Right cardiac atrium (tissue), 5 donors: ENCODE measurements around the gene FBXL17. TPM values are rescaled to one million over a fixed set of nuclear protein-coding genes. Genes with fewer than 3 reads are reported as not detected.
A peak's percentile ranks its signal among the peaks of the same experiment; 100 is the strongest.
"Not testable (repeated sequence)": the region's sequence is repeated elsewhere in the genome, so short reads cannot be mapped to it uniquely, and the experiment has no call there.

Experiments
- ATAC-seq, 2 donors: fragments of 200-7000 bp; cut with Tn5 transposase; one replicate each; pipeline versions ENCODE4 v1.8.0 to v1.9.1; 2020; ENCODE audit warnings: moderate library complexity in 2 of 2, mild to moderate bottlenecking in 1 of 2
- DNase-seq, 3 donors: peaks; one replicate each; pipeline ENCODE4 v3.0.0-alpha.2; 2020
- H3K27ac ChIP-seq: one replicate; pipeline ENCODE4 v1.5.1; 2013; ENCODE audit warnings: mild to moderate bottlenecking, low read length, control low read depth, moderate library complexity
- H3K27me3 ChIP-seq: one replicate; pipeline ENCODE4 v1.6.1; 2013; ENCODE audit not compliant: control insufficient read depth, insufficient read depth
- H3K4me1 ChIP-seq: one replicate; pipeline ENCODE4 v1.6.1; 2013; ENCODE audit warnings: low read length; ENCODE audit not compliant: control insufficient read depth, insufficient read depth
- H3K4me3 ChIP-seq: one replicate; pipeline ENCODE4 v1.5.1; 2013; ENCODE audit warnings: low read length, control low read depth
- H3K9me3 ChIP-seq: one replicate; pipeline ENCODE4 v1.6.1; 2013; ENCODE audit warnings: low read length; ENCODE audit not compliant: control insufficient read depth
- WGBS: extraction: QIAGEN DNeasy Blood & Tissue Kit; methylation state at CpG from one replicate; pipeline ENCODE4 v1.1.7; 2013; 5-methylcytosine and 5-hydroxymethylcytosine counted together
- intact Hi-C, 4 donors: fragments of 100-400 bp; cut with DNase I; formaldehyde crosslinking; loops; one replicate each; pipeline versions ENCODE4 v1.11.0 to v1.14.0; 2022 to 2023
- polyA plus RNA-seq: library from polyadenylated mRNA; stranded (reverse); fragments of 200-250 nt; gene quantifications from one replicate; pipeline ENCODE4 v1.2.3, GENCODE V29; 2013
- total RNA-seq, 4 donors: library from RNA; stranded (reverse); fragmentation: NEBNext Ultra II Directional; extraction: Animal tissue kit (Norgen Biotek cat#: 25700); gene quantifications; one replicate each; pipeline ENCODE4 v1.2.1, GENCODE V29; 2021
- donor health status: healthy with polysubstance abuse.
- donor health status: DM: no; HTN: yes; CAD: no.
- donor health status: DM: no; HTN: no; CAD: no.
- donor health status: DM: no; HTN: yes; CAD: no; lungs with severe emphysema.
- donor health status: DM: yes; HTN: yes; CAD: no.

Gene FBXL17
- total and polyA plus RNA-seq, 5 donors = 13.4 to 37.3 (median 34.1) TPM

- Histone ChIP-seq H3K27me3 (no peaks in the 10 kb centered on the region), H3K27ac (no peak overlapping the region), H3K4me3 (no peak overlapping the region), H3K4me1 (no peaks in the 10 kb centered on the region), H3K9me3 (no peaks in the 10 kb centered on the region)
- ATAC-seq = no peak
- intact Hi-C loops = no loop called here
- DNase-seq = no peak
- 77% methylated on average over 6 of the region's 6 CpGs for WGBS
Observed at GRCh38 chr5:108398964-108399363, 17.1 kb upstream of the FBXL17 start.

- H3K27ac ChIP-seq, H3K4me1 ChIP-seq, intact Hi-C loops, ATAC-seq, DNase-seq, H3K4me3 ChIP-seq, H3K27me3 ChIP-seq, H3K9me3 ChIP-seq: not testable (repeated sequence)
- 84% methylated on average over 5 of the region's 5 CpGs for WGBS
Observed at GRCh38 chr5:108396837-108397236, 14.9 kb upstream of the FBXL17 start.

- no peak for DNase-seq
- Histone ChIP-seq H3K4me1 (no peaks in the 10 kb centered on the region), H3K9me3 (no peaks in the 10 kb centered on the region), H3K27me3 (no peaks in the 10 kb centered on the region), H3K27ac (no peak overlapping the region), H3K4me3 (no peak overlapping the region)
- 46% methylated on average over 3 of the region's 3 CpGs for WGBS
- ATAC-seq = no peak
- intact Hi-C loops = no loop called here
Observed at GRCh38 chr5:108387758-108388157, 5.9 kb upstream of the FBXL17 start.

GRCh38 chr5:108386345-108387061 lies 4.6 kb upstream of the FBXL17 start:
- DNase-seq = no peak
- Histone ChIP-seq H3K27ac (no peak overlapping the region), H3K27me3 (no peaks in the 10 kb centered on the region), H3K4me1 (no peaks in the 10 kb centered on the region), H3K9me3 (no peaks in the 10 kb centered on the region), H3K4me3 (no peak overlapping the region)
- WGBS = 76% methylated on average over 3 of the region's 3 CpGs
- no peak for ATAC-seq
- intact Hi-C loops = no loop called here

DNA sequence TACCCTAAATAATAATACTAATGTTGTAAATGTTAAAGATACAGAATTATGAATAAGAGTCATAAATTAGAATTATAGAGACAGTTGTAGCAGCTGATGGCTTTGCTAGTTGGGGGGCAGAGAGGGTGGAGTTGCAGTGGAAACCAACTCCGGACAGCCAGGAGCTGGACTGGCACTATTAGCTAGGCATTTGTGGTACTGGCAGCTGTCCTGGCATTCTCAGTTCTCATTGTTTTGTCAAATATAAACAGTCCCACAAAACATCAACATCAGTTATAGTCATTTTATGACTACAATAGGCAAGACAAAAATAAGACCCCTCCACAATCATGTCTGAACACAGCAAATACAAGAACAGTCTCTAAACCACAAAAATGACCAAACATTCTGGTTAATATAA lies 2.8 kb upstream of the FBXL17 start:
- Histone ChIP-seq H3K4me1 (no peaks in the 10 kb centered on the region), H3K27me3 (no peaks in the 10 kb centered on the region), H3K9me3 (no peaks in the 10 kb centered on the region), H3K4me3 (no peak overlapping the region), H3K27ac (no peak overlapping the region)
- 90% methylated on average over 1 of the region's 1 CpG for WGBS
- intact Hi-C loops = no loop called here
- ATAC-seq (no peak), DNase-seq (no peak)

- no peak for ATAC-seq
- no peak for DNase-seq
- intact Hi-C loops = no loop called here
- WGBS = 22% methylated on average over 9 of the region's 9 CpGs
- no peaks in the 10 kb centered on the region for H3K27me3 ChIP-seq
- peak overlapping the region; percentile 96 for H3K4me3 ChIP-seq
- peak overlapping the region; percentile 98 for H3K27ac ChIP-seq
- no peaks in the 10 kb centered on the region for H3K9me3 ChIP-seq
- H3K4me1 ChIP-seq = no peaks in the 10 kb centered on the region
Observed at GRCh38 chr5:108382784-108383330, 959 bp upstream of the FBXL17 start.

- intact Hi-C loops = no loop called here
- Histone ChIP-seq H3K27ac (peak overlapping the region; percentile 98), H3K4me1 (no peaks in the 10 kb centered on the region), H3K27me3 (no peaks in the 10 kb centered on the region), H3K9me3 (no peaks in the 10 kb centered on the region), H3K4me3 (peak overlapping the region; percentile 96)
- ATAC-seq = peak; percentile 82 to 86
- DNase-seq = peak; percentile 83 to 95 (median 93)
- under 1% methylated on average over 74 of the region's 74 CpGs for WGBS
Observed at GRCh38 chr5:108381350-108381953, 446 bp downstream of the FBXL17 start.

- peak; percentile 3 to 20 for ATAC-seq
- WGBS = under 1% methylated on average over 85 of the region's 85 CpGs
- H3K27me3 ChIP-seq = no peaks in the 10 kb centered on the region
Observed at GRCh38 chr5:108380531-108381349, 1.2 kb downstream of the FBXL17 start.

DNA sequence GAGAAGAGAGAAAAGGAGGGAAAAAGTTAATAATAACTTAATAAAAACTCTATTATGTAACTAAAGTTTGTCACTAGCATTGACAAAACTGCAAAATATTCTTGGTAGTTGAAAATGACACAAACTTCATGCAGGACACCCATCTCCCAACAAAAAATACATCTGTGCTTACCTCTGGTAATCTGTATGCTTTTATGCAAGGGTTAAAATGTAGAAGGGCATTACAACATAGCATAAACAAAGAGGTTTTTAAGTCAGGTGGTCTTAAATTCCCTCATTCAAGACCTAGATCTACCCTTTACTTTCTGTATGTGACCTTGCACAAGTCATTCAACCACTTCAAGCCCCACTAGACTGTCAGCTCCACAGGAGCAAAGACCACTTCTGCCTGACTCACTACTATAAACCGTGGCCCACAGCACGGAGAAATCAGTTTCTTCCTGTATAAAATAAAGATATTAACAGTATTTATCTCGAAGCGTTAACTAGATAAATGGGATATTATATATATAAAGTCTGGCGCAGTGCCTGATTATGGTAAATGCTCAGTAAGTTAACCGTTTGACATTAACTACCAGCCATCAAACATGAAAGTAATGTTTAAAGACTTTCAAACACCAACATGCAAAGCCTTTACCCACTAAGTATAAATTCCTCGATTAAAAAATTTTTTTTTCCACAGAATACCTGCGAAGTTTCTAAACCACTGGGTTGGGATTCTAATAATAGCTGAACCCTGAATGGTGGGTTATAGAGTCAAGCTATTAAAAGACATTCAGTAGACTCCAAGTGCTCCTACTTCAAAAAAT lies 2.0 kb downstream of the FBXL17 start:
- peak overlapping the region; percentile 98 for H3K27ac ChIP-seq
- ATAC-seq = no peak
- no peaks in the 10 kb centered on the region for H3K9me3 ChIP-seq
- H3K4me1 ChIP-seq = no peaks in the 10 kb centered on the region
- intact Hi-C loops = no loop called here
- WGBS = 9% methylated on average over 8 of the region's 8 CpGs
- H3K4me3 ChIP-seq = peak overlapping the region; percentile 96
- H3K27me3 ChIP-seq = no peaks in the 10 kb centered on the region
- DNase-seq = no peak

More at GRCh38 chr5:108380531-108381349, 1.2 kb downstream of the FBXL17 start:
- Histone ChIP-seq H3K4me3 (peak overlapping the region; percentile 96), H3K27ac (peak overlapping the region; percentile 98), H3K9me3 (no peaks in the 10 kb centered on the region), H3K4me1 (no peaks in the 10 kb centered on the region)
- peak; percentile 61 to 85 (median 81) for DNase-seq
- intact Hi-C loops = no loop called here

GRCh38 chr5:108375768-108376167 lies 6.1 kb downstream of the FBXL17 start:
- H3K27ac ChIP-seq = no peak overlapping the region
- intact Hi-C loops = no loop called here
- no peaks in the 10 kb centered on the region for H3K4me1 ChIP-seq
- no peaks in the 10 kb centered on the region for H3K27me3 ChIP-seq
- H3K9me3 ChIP-seq = peaks cover 3% of the 10 kb centered on the region
- DNase-seq = no peak
- 100% methylated on average over 1 of the region's 1 CpG for WGBS
- ATAC-seq = no peak
- no peak overlapping the region for H3K4me3 ChIP-seq
